Spleen (tissue), 7 donors: ENCODE measurements around the gene BNC2.

ENCODE experiments used
- POLR2A ChIP-seq, 3 donors: fragments of 450-650 bp; IDR thresholded peaks; one replicate each; pipeline ENCODE4 v1.5.1; 2017; ENCODE audit warnings: antibody characterized with exemption in 3 of 3, mild to moderate bottlenecking in 1 of 3
- TF ChIP-seq, protein P1 (sequence below), 11 experiments: fragments of 200-600 bp in 7 of 11; fragments of 450-650 bp in 4 of 11; sonication (generic) in 4 of 11; IDR thresholded peaks in 8 of 11; conservative IDR thresholded peaks in 3 of 11; 1 replicate in 7 of 11; 2 replicates in 4 of 11; pipeline versions ENCODE4 v1.4.0 to v1.8.0; 2016 to 2021; ENCODE audit warnings: antibody characterized with exemption in 11 of 11, inconsistent platforms in 4 of 11, mild to moderate bottlenecking in 1 of 11
- donor health status: DM: no; HTN: no; CAD: no; lungs with moderate emphysema.
- donor health status: DM: no; HTN: no; CAD: no.
- donor health status: DM: no; HTN: no; CAD: no.

DNA sequence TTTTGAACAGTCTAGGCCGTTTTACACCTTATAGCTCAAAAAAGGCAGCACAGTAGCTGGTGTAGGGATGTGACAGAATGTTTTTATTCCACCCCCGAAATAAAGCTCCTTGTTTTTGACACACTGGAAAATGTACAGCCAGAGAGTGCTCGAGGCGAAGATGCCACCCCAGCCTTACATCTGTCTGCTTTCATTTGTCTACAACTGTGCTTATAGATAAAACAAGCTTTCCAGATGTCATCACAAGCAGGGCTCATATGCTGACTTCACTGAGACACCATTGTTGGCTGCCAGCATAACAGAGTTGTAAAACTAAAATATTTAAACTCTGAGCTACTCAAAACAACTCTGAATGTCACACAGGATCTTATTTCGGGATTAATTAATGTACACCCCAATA, 386.3 kb downstream of the BNC2 start:
- TF ChIP-seq, protein P1, sequence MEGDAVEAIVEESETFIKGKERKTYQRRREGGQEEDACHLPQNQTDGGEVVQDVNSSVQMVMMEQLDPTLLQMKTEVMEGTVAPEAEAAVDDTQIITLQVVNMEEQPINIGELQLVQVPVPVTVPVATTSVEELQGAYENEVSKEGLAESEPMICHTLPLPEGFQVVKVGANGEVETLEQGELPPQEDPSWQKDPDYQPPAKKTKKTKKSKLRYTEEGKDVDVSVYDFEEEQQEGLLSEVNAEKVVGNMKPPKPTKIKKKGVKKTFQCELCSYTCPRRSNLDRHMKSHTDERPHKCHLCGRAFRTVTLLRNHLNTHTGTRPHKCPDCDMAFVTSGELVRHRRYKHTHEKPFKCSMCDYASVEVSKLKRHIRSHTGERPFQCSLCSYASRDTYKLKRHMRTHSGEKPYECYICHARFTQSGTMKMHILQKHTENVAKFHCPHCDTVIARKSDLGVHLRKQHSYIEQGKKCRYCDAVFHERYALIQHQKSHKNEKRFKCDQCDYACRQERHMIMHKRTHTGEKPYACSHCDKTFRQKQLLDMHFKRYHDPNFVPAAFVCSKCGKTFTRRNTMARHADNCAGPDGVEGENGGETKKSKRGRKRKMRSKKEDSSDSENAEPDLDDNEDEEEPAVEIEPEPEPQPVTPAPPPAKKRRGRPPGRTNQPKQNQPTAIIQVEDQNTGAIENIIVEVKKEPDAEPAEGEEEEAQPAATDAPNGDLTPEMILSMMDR (IDR thresholded peaks at IDR 0.05 in 8 of 11, conservative IDR thresholded peaks at IDR 0.05 in 3 of 11), result no peak
- TF ChIP-seq POLR2A (IDR thresholded peaks at IDR 0.05), result no peak
